Neural progenitor cell (in vitro differentiated cells): Measurements from ENCODE around the gene PLXDC2. TPM values are rescaled to one million over a fixed set of nuclear protein-coding genes. Genes with fewer than 3 reads are reported as not detected.

ENCODE experiments used
- DNase-seq: peaks from one replicate; pipeline ENCODE4 v3.0.0-alpha.2; 2016; ENCODE audit warnings: low spot score
- H2AFZ ChIP-seq: fragments of 200-600 bp; sonication (generic); replicated peaks from 2 replicates; pipeline ENCODE4 v1.6.1; 2016; ENCODE audit warnings: antibody characterized with exemption
- H3F3A ChIP-seq: fragments of 200-600 bp; sonication (generic); 2 replicates; pipeline ENCODE4 v1.6.1; 2016; ENCODE audit warnings: antibody characterized with exemption, low read depth
- H3K27ac ChIP-seq: fragments of 200-600 bp; sonication (generic); 2 replicates; pipeline ENCODE4 v1.5.1; 2016; ENCODE audit warnings: mild to moderate bottlenecking
- H3K27me3 ChIP-seq: fragments of 200-600 bp; sonication (generic); 2 replicates; pipeline ENCODE4 v1.6.1; 2016; ENCODE audit warnings: mild to moderate bottlenecking, moderate library complexity
- H3K36me3 ChIP-seq: fragments of 200-600 bp; sonication (generic); 2 replicates; pipeline ENCODE4 v1.5.1; 2016
- H3K4me1 ChIP-seq: fragments of 200-600 bp; sonication (generic); 2 replicates; pipeline ENCODE4 v1.6.1; 2016; ENCODE audit warnings: mixed run types
- H3K4me2 ChIP-seq: fragments of 200-600 bp; sonication (generic); 2 replicates; pipeline ENCODE4 v1.6.1; 2016
- H3K4me3 ChIP-seq: fragments of 200-600 bp; sonication (generic); 2 replicates; pipeline ENCODE4 v1.5.1; 2016
- H3K79me2 ChIP-seq: fragments of 200-600 bp; sonication (generic); 2 replicates; pipeline ENCODE4 v1.6.1; 2016; ENCODE audit warnings: low read depth
- H3K9ac ChIP-seq: fragments of 200-600 bp; sonication (generic); 2 replicates; pipeline ENCODE4 v1.6.1; 2016
- H3K9me3 ChIP-seq: fragments of 200-600 bp; sonication (generic); 2 replicates; pipeline ENCODE4 v1.5.1; 2016; ENCODE audit warnings: low read depth
- H4K20me1 ChIP-seq: fragments of 200-600 bp; sonication (generic); 2 replicates; pipeline ENCODE4 v1.6.1; 2016; ENCODE audit warnings: low read depth
- H3K27ac Mint-ChIP-seq: 3 replicates; pipeline ENCODE4 v1.8.0; 2021; ENCODE audit warnings: mixed read lengths
- H3K27me3 Mint-ChIP-seq: 2 replicates; pipeline ENCODE4 v1.8.0; 2022; ENCODE audit warnings: low read depth, mild to moderate bottlenecking, inconsistent platforms, moderate library complexity, mixed read lengths; ENCODE audit not compliant: insufficient read depth
- H3K36me3 Mint-ChIP-seq: 3 replicates; pipeline ENCODE4 v1.8.0; 2021; ENCODE audit warnings: mixed read lengths
- H3K4me1 Mint-ChIP-seq: 3 replicates; pipeline ENCODE4 v1.8.0; 2021; ENCODE audit warnings: mixed read lengths
- H3K4me3 Mint-ChIP-seq: 3 replicates; pipeline ENCODE4 v1.8.0; 2021; ENCODE audit warnings: mild to moderate bottlenecking, moderate library complexity, mixed read lengths
- H3K9me3 Mint-ChIP-seq: 3 replicates; pipeline ENCODE4 v1.8.0; 2020; ENCODE audit warnings: mixed read lengths
- CTCF ChIP-seq: fragments of 200-600 bp; sonication (generic); IDR thresholded peaks from 2 replicates; pipeline ENCODE4 v1.5.1; 2017; ENCODE audit warnings: antibody characterized with exemption, mild to moderate bottlenecking
- EZH2 ChIP-seq: fragments of 200-600 bp; sonication (generic); IDR thresholded peaks from 2 replicates; pipeline ENCODE4 v1.6.1; 2017; ENCODE audit warnings: antibody characterized with exemption, mild to moderate bottlenecking, moderate library complexity
- EZH2phosphoT487 ChIP-seq: fragments of 200-600 bp; sonication (generic); IDR thresholded peaks from 2 replicates; pipeline ENCODE4 v1.6.1; 2017; ENCODE audit warnings: antibody characterized with exemption
- total RNA-seq: library from RNA; depleted of rRNA; stranded (reverse); fragments of >200 nt; gene quantifications from 2 replicates; pipeline ENCODE4 v1.2.3, GENCODE V29; 2015; ENCODE audit warnings: low replicate concordance

Gene PLXDC2
- total RNA-seq, 1 donor from 2014 or later, result 44.2 TPM

- H3K27me3 Mint-ChIP-seq, result no peaks in the 10 kb centered on the region
- no peak overlapping the region for H3K27ac ChIP-seq
- H2AFZ ChIP-seq, result no peak overlapping the region
- H3K4me2 ChIP-seq, result no peak overlapping the region
- no peaks in the 10 kb centered on the region for H3F3A ChIP-seq
- no peak overlapping the region for H3K9ac ChIP-seq
- no peaks in the 10 kb centered on the region for H3K27me3 ChIP-seq
- H3K36me3 Mint-ChIP-seq, result peaks cover 26% of the 10 kb centered on the region
- H4K20me1 ChIP-seq, result no peaks in the 10 kb centered on the region
- H3K9me3 Mint-ChIP-seq, result no peaks in the 10 kb centered on the region
- H3K9me3 ChIP-seq, result no peaks in the 10 kb centered on the region
- H3K4me3 ChIP-seq, result no peak overlapping the region
- TF ChIP-seq EZH2phosphoT487 (no peak), CTCF (no peak), EZH2 (no peak)
- no peaks in the 10 kb centered on the region for H3K79me2 ChIP-seq
- H3K27ac Mint-ChIP-seq, result no peak overlapping the region
- no peak for DNase-seq
- peaks cover 27% of the 10 kb centered on the region for H3K4me1 Mint-ChIP-seq
- peaks cover 5% of the 10 kb centered on the region for H3K4me1 ChIP-seq
- no peak overlapping the region for H3K4me3 Mint-ChIP-seq
- H3K36me3 ChIP-seq, result peaks cover 3% of the 10 kb centered on the region
These were observed 431.2 kb downstream of the PLXDC2 start for GRCh38 chr10:20247454-20247853.

- Mint-ChIP-seq H3K27ac (no peak overlapping the region), H3K9me3 (no peaks in the 10 kb centered on the region), H3K4me3 (no peak overlapping the region), H3K4me1 (peaks cover 27% of the 10 kb centered on the region), H3K27me3 (no peaks in the 10 kb centered on the region), H3K36me3 (peaks cover 26% of the 10 kb centered on the region)
- Histone ChIP-seq H3K9me3 (no peaks in the 10 kb centered on the region), H3K4me1 (peaks cover 5% of the 10 kb centered on the region), H3K36me3 (peaks cover 3% of the 10 kb centered on the region), H3K4me3 (no peak overlapping the region), H3K27ac (no peak overlapping the region), H2AFZ (no peak overlapping the region), H3F3A (no peaks in the 10 kb centered on the region), H3K27me3 (no peaks in the 10 kb centered on the region), H3K9ac (no peak overlapping the region), H3K4me2 (no peak overlapping the region), H4K20me1 (no peaks in the 10 kb centered on the region), H3K79me2 (no peaks in the 10 kb centered on the region)
- TF ChIP-seq EZH2phosphoT487 (no peak), CTCF (no peak), EZH2 (no peak)
- DNase-seq, result no peak
These were observed 431.9 kb downstream of the PLXDC2 start for GRCh38 chr10:20247891-20248708.

GRCh38 chr10:20254078-20254477 is 437.8 kb downstream of the PLXDC2 start:
- no peak overlapping the region for H3K4me3 ChIP-seq
- Mint-ChIP-seq H3K27ac (no peak overlapping the region), H3K27me3 (no peaks in the 10 kb centered on the region), H3K9me3 (no peaks in the 10 kb centered on the region), H3K36me3 (peaks cover 10% of the 10 kb centered on the region), H3K4me1 (peaks cover 2% of the 10 kb centered on the region), H3K4me3 (no peak overlapping the region)
- no peaks in the 10 kb centered on the region for H3K27me3 ChIP-seq
- H4K20me1 ChIP-seq, result no peaks in the 10 kb centered on the region
- H3K79me2 ChIP-seq, result no peaks in the 10 kb centered on the region
- H3K4me1 ChIP-seq, result peaks cover 11% of the 10 kb centered on the region
- H3K9ac ChIP-seq, result no peak overlapping the region
- H3K27ac ChIP-seq, result peak overlapping the region; percentile 1
- no peaks in the 10 kb centered on the region for H3K36me3 ChIP-seq
- no peaks in the 10 kb centered on the region for H3K9me3 ChIP-seq
- peaks cover 5% of the 10 kb centered on the region for H3F3A ChIP-seq
- H3K4me2 ChIP-seq, result no peak overlapping the region
- TF ChIP-seq CTCF (no peak), EZH2 (no peak), EZH2phosphoT487 (no peak)
- H2AFZ ChIP-seq, result no peak overlapping the region
- no peak for DNase-seq
